ENCODE results near the gene UQCRQ.
"Not testable (repeated sequence)": the region's sequence is repeated elsewhere in the genome, so short reads cannot be mapped to it uniquely, and the experiment has no call there.

UQCRQ gene

GRCh38 chr5:132834057-132834456 is 32.4 kb upstream of the UQCRQ start:
- no peak for DNase-seq

DNA sequence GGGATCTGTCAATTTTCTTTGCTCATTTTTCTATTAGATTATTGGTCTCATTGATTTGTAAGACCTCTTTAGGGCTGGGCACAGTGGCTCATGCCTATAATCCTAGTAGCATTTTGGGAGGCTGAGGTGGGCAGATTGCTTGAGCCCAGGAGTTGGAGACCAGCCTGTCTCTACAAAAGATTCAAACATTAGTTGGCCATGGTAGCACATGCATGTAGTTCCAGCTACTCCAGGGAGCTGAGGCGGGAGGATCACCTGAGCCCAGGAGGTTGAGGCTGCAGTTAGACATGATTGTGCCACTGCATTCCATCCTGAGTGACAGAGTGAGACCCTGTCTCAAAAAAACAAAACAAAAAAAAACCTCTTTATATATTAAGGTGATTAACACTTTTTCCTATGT is 29.6 kb upstream of the UQCRQ start:
- DNase-seq: no peak

GRCh38 chr5:132837868-132838267 is 28.6 kb upstream of the UQCRQ start:
- no peak for DNase-seq

DNA sequence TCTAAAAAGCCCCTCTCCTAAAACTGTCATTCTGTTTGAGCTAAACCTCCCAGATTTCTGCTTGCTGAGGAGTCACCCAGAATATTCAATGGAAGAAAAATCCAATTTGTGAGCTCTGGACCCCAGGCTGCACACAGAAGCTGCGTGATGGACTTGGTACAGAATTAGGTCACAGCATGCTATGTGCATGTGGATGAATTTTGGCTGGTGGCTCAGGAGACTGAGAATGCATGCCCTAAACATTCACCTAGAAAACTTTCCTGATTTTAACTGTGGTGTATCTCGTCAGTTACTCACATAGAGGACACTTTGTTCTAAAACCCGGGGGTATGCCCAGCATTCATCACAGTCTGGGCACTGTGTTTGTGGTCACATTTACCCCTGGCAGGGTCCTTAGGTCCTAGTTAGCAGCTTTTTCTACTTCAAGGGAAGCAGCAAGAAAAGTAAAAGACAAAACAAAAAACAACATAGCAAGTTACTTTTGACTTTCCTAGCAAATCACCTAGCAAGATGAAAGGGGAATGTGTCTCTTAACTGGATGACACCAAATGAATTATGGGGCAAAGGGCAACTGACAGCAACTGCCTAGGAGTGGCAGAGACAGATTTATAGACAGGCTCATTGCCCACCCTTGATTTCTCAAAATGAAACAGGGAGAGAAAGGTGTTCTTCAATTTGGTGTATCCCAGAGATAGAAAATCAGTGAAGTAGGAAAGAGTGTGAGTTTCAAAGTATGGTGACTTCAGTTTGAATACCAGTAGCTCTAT is 27.7 kb upstream of the UQCRQ start:
- no peak for DNase-seq

- DNase-seq: no peak
Observed at GRCh38 chr5:132839426-132840301, 26.8 kb upstream of the UQCRQ start.

GRCh38 chr5:132840313-132840712 is 26.1 kb upstream of the UQCRQ start:
- no peak for DNase-seq

- no peak for DNase-seq
Observed at GRCh38 chr5:132840896-132841295, 25.5 kb upstream of the UQCRQ start.

GRCh38 chr5:132841305-132841704 is 25.1 kb upstream of the UQCRQ start:
- no peak for DNase-seq

DNA sequence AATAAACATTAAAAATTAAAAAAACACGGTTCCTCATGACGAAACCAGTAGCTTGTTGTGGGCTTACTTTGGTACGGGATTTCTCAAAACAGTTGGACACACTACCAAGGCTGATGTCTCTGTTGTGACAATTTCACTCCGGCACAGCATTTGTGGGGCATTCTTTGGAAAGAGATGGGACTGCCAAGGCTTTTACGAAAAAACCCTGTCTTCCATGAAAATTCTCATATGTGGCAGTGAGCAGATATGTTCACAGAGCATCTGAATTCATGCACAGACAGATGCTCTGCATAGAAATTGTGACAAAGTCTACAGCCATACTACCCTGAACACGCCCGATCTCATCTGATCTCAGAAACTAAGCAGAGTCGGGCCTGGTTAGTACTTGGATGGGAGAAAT is 18.2 kb upstream of the UQCRQ start:
- DNase-seq: no peak

DNA sequence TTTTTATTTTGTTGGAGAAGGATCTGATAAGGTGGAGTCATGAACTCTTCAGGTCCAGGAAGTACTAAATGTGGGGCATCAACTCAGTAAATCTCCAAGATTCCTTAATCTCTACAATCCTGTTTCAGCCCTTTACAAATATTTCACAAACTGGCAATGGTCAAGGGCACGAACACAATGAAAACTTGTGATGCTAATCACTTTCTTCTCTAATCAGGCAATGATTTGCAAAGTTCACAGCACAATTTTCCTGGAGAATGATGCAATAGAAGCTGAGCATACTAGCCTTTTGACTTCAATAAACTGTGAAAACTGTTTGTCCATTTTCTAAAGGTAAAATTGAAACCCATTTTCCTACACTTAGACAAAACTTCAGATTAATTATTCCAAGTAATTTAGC is 17.1 kb upstream of the UQCRQ start:
- no peak for DNase-seq

- peak in 1 of 2 experiments; percentile 4 for DNase-seq
Observed at GRCh38 chr5:132850066-132850465, 16.4 kb upstream of the UQCRQ start.

- no peak for DNase-seq
Observed at GRCh38 chr5:132853323-132853722, 13.1 kb upstream of the UQCRQ start.

DNA sequence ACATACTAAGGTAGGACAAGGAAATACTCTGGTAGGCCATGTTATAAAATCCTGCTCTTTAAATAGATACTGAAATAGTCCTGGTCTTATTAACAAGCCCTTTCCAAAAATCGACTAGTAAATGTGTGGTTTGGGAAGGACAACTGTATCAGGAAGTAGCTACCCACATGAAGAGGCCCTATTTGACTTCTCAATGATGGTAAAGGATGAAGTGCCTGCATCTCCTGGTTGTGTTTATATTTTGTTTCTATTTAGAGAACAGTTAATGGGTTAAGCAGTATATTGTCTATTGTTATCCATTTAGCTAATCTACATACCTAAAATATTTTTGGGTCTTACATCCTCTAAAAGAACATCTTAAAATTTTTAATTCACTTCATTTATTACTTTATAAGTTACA is 12.7 kb upstream of the UQCRQ start:
- DNase-seq: no peak

GRCh38 chr5:132854301-132854700 is 12.1 kb upstream of the UQCRQ start:
- DNase-seq: no peak

- not testable (repeated sequence) for DNase-seq
Observed at GRCh38 chr5:132854992-132855391, 11.4 kb upstream of the UQCRQ start.

DNA sequence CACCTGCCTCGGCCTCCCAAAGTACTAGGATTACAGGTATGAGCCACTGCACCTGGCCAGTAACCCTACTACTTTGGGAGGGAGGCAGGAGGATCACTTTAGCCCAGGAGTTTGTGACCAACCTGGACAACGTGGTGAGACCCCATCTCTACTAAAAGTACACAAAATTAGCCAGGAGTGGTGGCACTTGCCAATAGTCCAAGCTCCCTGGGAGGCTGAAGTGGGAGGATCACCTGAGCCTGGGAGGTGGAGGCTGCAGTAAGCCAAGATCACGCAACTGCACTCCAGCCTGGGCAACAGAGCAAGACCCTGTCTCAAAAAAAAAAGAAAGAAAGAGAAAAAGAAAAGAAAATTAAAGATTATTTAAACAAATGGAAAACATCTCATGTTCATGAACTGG is 10.4 kb upstream of the UQCRQ start:
- no peak for DNase-seq

- DNase-seq: no peak
Observed at GRCh38 chr5:132859889-132860437, 6.5 kb upstream of the UQCRQ start.

DNA sequence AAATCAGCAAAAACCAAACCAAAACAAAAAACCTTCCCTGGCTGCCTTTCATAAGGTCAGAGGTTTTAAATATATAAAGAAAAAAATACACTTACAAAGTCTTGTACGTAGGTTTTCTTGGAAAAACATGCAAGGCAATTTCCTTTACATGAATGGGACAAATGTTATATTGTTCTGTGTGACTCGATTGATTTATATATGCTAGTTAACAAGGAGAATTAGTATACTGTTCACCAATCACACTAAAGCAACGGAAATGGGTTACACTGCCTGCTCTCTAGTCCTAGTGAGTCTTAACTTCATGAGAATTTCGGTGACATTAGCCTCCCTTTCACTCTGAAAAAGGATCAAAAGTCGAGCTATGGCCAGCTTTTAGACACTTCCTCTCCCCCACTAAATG is 5.7 kb upstream of the UQCRQ start:
- DNase-seq: no peak

DNA sequence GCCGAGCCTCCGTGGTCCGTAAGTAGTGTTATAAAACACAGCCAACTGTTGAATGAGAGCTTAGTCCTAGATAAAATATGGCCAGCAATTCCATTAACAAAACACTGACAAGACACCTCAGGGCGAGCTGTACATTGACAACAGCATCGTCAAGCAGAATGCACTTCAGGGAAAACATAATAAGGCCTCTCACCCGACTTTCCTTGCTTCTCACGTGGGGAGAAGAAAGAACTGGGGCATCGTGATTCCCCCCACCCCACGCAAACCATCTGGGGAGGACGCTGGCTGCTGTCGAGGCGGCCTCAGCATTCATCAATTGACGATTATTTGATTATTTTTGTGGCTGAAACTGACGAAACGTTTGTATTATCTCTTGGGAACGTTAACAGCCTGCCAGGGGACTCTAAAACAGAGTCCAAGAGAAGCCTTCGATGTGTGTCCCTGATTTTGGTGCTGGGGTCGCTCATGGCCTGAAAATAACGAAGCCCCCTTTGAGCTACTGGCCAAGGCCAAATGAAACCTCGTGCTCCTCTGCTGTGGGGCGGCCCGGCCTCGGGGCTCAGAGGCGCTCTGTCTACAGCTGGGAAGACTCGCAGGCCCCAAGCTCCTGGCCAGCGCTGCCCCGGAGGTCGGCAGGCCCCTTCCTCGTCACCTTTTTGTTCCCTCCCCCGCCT is 637 bp upstream of the UQCRQ start:
- no peak for DNase-seq

DNA sequence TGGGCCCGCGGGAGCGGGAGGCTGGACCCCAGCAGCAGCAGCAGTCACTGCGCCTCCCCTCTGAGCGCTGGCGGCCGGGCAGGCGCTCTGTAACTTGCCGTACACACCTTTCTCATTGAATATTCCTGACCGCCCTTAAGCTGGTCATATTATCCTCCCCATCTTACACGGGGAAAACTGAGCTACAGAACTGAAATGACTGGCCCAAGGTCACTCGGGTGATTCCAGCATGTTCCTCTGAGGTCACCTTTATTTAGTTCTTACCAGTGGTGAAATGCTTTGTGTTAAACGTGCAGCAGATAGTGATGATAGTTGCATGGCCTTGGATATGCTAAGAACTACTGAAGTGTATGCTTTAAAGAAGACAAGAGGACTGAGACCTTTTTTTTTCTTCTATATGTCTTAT is 607 bp downstream of the UQCRQ start:
- DNase-seq: peak in 1 of 2 experiments; percentile 25

DNA sequence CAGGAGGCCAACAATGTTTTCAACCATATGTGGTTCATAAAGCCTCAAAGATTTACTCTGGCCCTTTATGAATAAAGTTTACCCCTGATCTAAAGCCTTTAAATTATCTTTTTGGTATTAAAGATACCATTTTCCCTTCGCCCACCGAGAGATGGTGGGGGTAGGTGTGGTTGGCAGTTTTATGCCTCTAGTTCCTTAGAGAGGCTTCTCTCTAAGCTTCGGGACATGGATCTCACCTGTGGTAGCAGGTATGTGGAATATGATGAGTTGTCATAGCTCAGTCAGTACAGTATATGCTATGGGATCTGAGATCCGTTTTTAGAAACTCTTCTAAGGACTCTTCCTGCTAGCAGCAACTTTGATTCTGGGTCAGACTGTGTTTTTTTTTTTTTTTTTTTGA is 2.3 kb downstream of the UQCRQ start:
- DNase-seq: no peak

DNA sequence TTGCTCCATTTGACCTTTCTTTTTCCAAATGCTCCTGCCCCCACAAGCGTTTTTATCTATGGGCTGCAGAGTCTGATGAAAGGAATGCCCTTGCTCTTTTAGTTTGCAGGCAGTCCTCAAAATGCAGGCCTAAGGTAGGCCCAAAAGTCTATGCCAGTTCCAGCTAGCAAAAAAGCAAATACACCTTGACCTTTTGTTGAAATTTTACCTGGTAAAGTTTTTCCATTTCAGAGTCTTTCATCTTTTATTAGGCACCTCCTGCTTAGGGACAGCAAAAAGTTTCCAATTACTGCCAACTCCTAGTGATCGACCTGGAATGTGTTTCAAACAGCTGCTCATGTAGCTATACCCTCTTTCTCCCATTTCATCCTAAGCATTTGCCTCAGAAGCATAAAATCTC is 4.4 kb downstream of the UQCRQ start:
- no peak for DNase-seq
